Measurements from ENCODE around the gene WIPF2. TPM values are rescaled to one million over a fixed set of nuclear protein-coding genes. Genes with fewer than 3 reads are reported as not detected.
A peak's percentile ranks its signal among the peaks of the same experiment; 100 is the strongest.

WIPF2 gene
- total and polyA plus RNA-seq, 2 of the 8 experiments (the other 6 are each of a cell fraction or from before 2014, with no cell fraction given), result 6.9 to 25.3 TPM

GRCh38 chr17:40218006-40218739 lies 931 bp upstream of the WIPF2 start:
- CTCF ChIA-PET (ENCODE audit: partially characterized antibody), result interaction anchor here (0.8 to 3.4 kb wide), 25 partner anchors 9 to 202 kb away, joined by 3 to 21 read pairs (median 5); no protein-coding TSS in a partner anchor
- no peak for TF ChIP-seq NRF1 (IDR thresholded peaks at IDR 0.05; ENCODE audit: low read depth, low read length)
- TF ChIP-seq EZH2 (IDR thresholded peaks at IDR 0.05; ENCODE audit: low read depth, low read length, severe bottlenecking), result no peak
- TF ChIP-seq, protein P1, sequence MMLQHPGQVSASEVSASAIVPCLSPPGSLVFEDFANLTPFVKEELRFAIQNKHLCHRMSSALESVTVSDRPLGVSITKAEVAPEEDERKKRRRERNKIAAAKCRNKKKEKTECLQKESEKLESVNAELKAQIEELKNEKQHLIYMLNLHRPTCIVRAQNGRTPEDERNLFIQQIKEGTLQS (IDR thresholded peaks at IDR 0.05; ENCODE audit: insufficient read depth, low read depth, low read length), result no peak
- no peak for TF ChIP-seq SP1 (IDR thresholded peaks at IDR 0.05; ENCODE audit: low read depth, low read length)
- no peak for TF ChIP-seq TAF7 (optimal IDR thresholded peaks at IDR 0.05; ENCODE audit: borderline replicate concordance, low read depth, low read length)
- TF ChIP-seq EGR1 (IDR thresholded peaks at IDR 0.05; ENCODE audit: borderline replicate concordance, low read depth, low read length), result no peak
- TF ChIP-seq PHF8 (conservative IDR thresholded peaks at IDR 0.05; ENCODE audit: low read depth, low read length), result no peak
- no peak for TF ChIP-seq CHD1 (IDR thresholded peaks at IDR 0.05; ENCODE audit: low read depth, low read length)
- 0 out of 4 replicates have a peak, but pooled peaks of 1 of the 2 experiments have one; percentile 7 for TF ChIP-seq HDAC2 (IDR thresholded peaks at IDR 0.05; ENCODE audit: borderline replicate concordance in 1 of 2, low read depth in 2 of 2, low read length in 2 of 2)
- TF ChIP-seq SRF (IDR thresholded peaks at IDR 0.05; ENCODE audit: low read depth, low read length), result no peak
- no peak for TF ChIP-seq TCF12 (IDR thresholded peaks at IDR 0.05; ENCODE audit: low read depth, low read length)

More at GRCh38 chr17:40218006-40218739, 931 bp upstream of the WIPF2 start:
- no peaks in the 10 kb centered on the region for H3K27me3 ChIP-seq (replicated peaks in 1 of 4; ENCODE audit: control insufficient read depth in 3 of 4, extremely low read depth in 1 of 4, insufficient read depth in 3 of 4, low read length in 3 of 4)
- H3K4me2 ChIP-seq (ENCODE audit: insufficient read depth in 1 of 2, low read depth in 2 of 2, low read length in 2 of 2), result peak overlapping the region; percentile 78 to 88
- FAIRE-seq (no peak), DNase-seq (ENCODE audit: low read depth in 1 of 2, low spot score in 2 of 2) (no peak)
- no peak overlapping the region for H3K4ac ChIP-seq (replicated peaks; ENCODE audit: insufficient read length, low read depth, low read length)
- no peak overlapping the region for H3K18ac ChIP-seq (ENCODE audit: extremely low read depth, low read length)
- 86% methylated on average over 7 of the region's 7 CpGs; no CpG with 5 or more reads in 1 of the 2 experiments for WGBS, 2 experiments (ENCODE audit: extremely low coverage in 1 of 2, insufficient coverage in 1 of 2, insufficient read length in 1 of 2, insufficient replicate concordance in 2 of 2, low coverage in 1 of 2, low lambda C conversion rate in 2 of 2, missing lambda C conversion rate in 1 of 2)
- H3K27ac ChIP-seq (ENCODE audit: low read depth, low read length), result peak overlapping the region; percentile 87
- H2BK5ac ChIP-seq (ENCODE audit: low read depth, low read length), result no peak overlapping the region
- H3K23ac ChIP-seq (ENCODE audit: insufficient read length), result no peak overlapping the region
- POLR2A ChIA-PET (ENCODE audit: partially characterized antibody), result interaction anchor here (0.6 to 3.0 kb wide), 18 partner anchors 9 to 105 kb away, joined by 3 to 15 read pairs (median 5); partner anchors contain the start of gene CASC3
- H3K79me1 ChIP-seq (ENCODE audit: low read depth, low read length), result peaks cover 2% of the 10 kb centered on the region; the same call in 1 of the 2 replicates
- H2AFZ ChIP-seq (ENCODE audit: low read length), result 0 out of 2 replicates have a peak overlapping the region, but pooled peaks have one; percentile 36
- H2BK12ac ChIP-seq (ENCODE audit: low read depth, low read length), result peak overlapping the region; percentile 4; the same call in 1 of the 2 replicates
- no peak overlapping the region for H4K91ac ChIP-seq (replicated peaks; ENCODE audit: insufficient read length, low read length)
- H3K23me2 ChIP-seq (ENCODE audit: low read depth, low read length), result peaks cover 10% of the 10 kb centered on the region; the same call in 1 of the 2 replicates
- H4K5ac ChIP-seq (ENCODE audit: insufficient read length, low read depth, low read length), result no peak overlapping the region
- H2BK120ac ChIP-seq (replicated peaks; ENCODE audit: low read depth, low read length), result no peak overlapping the region
- no peaks in the 10 kb centered on the region for H3K36me3 ChIP-seq (ENCODE audit: control insufficient read depth in 2 of 4, insufficient read depth in 4 of 4, low read length in 3 of 4)
- peaks cover 7 to 23% of the 10 kb centered on the region in 2 experiments for H3K79me2 ChIP-seq (ENCODE audit: control insufficient read depth in 1 of 2, insufficient read depth in 2 of 2, low read length in 2 of 2)
- H4K20me1 ChIP-seq (replicated peaks in 1 of 2; ENCODE audit: control insufficient read depth in 1 of 2, insufficient read depth in 2 of 2, low read length in 2 of 2), result no peaks in the 10 kb centered on the region
- peak overlapping the region in 1 of 4 experiments; percentile 4; a peak in 2 of 7 replicates for H3K9ac ChIP-seq (replicated peaks in 1 of 4; ENCODE audit: extremely low read depth in 1 of 4, low read depth in 3 of 4, low read length in 3 of 4)
- H3K9me3 ChIP-seq (ENCODE audit: insufficient read depth in 2 of 2, low read depth in 1 of 2, low read length in 1 of 2), result no peaks in the 10 kb centered on the region
- no peak overlapping the region for H3K14ac ChIP-seq (ENCODE audit: insufficient read length)
- peak overlapping the region; percentile 41 to 82 (median 57); a peak in 7 of 8 replicates for H3K4me3 ChIP-seq (ENCODE audit: extremely low read depth in 1 of 4, insufficient read depth in 2 of 4, low read depth in 3 of 4, low read length in 4 of 4)
- H2BK15ac ChIP-seq (ENCODE audit: low read length), result peak overlapping the region; percentile 37; the same call in 1 of the 2 replicates
- no peak overlapping the region for H2AK5ac ChIP-seq (ENCODE audit: low read depth, low read length)
- no peak overlapping the region for H2BK20ac ChIP-seq (ENCODE audit: low read length)
- H3K56ac ChIP-seq (replicated peaks; ENCODE audit: insufficient read length, low read depth, low read length), result no peak overlapping the region
- H4K8ac ChIP-seq (ENCODE audit: extremely low read depth, insufficient read depth, low read length), result no peak overlapping the region
- H3K4me1 ChIP-seq (replicated peaks in 1 of 4; ENCODE audit: control insufficient read depth in 3 of 4, insufficient read depth in 4 of 4, low read length in 3 of 4), result 0 out of 7 replicates have a peak, but pooled peaks cover 0 to 3% (median 1%) of the 10 kb centered on the region in 4 experiments
